ENCODE measurements around the gene PHF12.
"Not testable (repeated sequence)": the region's sequence is repeated elsewhere in the genome, so short reads cannot be mapped to it uniquely, and the experiment has no call there.

PHF12 gene

DNA sequence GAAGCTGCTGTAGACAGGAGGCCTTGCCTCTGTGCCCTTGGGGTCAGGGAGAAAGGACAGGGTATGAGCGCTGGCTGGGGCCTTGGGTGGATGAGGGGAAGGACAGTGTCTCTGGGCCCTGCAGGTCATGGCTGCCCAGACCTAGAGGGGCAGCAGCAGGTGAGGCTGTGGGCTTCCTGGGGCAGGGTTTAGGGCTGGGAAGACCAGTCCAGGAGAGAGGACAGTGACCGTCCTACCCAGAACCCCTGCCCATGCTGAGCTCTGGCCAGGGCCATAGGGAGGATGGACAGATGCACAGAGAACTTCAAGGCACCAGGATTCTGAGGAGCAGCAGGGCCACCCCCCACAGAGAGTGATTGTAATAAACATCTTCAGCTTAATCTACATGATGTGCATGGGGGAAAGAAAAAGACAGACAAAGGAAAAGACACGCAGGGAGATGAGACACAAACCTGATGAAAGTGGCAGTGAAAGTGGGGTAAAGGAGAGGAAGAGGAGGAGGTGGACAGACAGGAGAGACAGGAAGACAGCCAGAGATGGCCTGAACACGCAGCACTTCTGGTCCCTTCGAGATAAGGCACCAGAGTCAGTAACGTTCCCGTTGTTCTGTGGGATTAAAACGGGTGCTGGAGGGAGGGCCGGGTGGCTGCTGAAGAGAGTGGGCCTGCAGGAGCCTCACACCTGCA lies 71.3 kb downstream of the PHF12 start:
- no peak for DNase-seq

GRCh38 chr17:28878981-28879380 lies 72.3 kb downstream of the PHF12 start:
- peak; percentile 27 for DNase-seq

DNA sequence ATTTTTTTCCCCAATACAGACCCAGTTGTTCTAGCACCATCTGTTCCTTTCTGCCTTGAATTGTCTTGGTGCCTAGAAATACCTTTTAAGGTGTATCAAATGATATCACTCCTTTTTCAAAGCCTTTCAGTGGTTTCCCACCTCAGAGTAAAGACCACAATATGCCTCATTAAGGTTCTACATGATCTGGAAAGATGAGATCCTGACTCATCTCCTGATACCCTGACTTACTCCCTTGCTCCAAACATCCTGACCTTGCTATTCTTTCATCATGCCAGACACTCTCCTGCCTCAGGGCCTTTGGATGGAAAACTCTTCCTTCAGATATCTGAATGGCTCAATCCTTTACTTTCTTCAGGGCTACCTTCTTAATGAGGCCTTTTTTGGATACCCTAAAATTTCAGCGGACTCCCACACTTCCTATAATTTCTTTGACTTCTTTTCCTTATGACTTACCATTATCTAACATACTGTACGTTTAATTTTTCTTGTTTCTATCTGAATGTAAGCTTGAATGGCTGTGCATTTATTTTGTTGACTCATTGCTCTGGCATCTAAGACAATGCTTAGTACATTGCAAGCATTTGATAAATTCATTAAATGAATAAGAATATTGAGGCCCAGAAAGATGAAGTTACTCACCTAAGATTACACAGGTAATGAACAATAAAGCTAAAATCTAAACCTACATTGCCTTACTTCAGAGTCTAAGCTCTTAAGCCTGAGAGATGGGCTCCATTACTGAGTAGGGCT lies 73.0 kb downstream of the PHF12 start:
- no peak for DNase-seq

GRCh38 chr17:28877150-28877711 lies 74.1 kb downstream of the PHF12 start:
- not testable (repeated sequence) for DNase-seq

GRCh38 chr17:28875848-28876550 lies 75.3 kb downstream of the PHF12 start:
- DNase-seq = no peak

- no peak for DNase-seq
Observed at GRCh38 chr17:28874750-28875149, 76.6 kb downstream of the PHF12 start.

GRCh38 chr17:28873839-28874238 lies 77.5 kb downstream of the PHF12 start:
- DNase-seq = no peak

- no peak for DNase-seq
Observed at GRCh38 chr17:28871056-28871579, 80.2 kb downstream of the PHF12 start.

DNA sequence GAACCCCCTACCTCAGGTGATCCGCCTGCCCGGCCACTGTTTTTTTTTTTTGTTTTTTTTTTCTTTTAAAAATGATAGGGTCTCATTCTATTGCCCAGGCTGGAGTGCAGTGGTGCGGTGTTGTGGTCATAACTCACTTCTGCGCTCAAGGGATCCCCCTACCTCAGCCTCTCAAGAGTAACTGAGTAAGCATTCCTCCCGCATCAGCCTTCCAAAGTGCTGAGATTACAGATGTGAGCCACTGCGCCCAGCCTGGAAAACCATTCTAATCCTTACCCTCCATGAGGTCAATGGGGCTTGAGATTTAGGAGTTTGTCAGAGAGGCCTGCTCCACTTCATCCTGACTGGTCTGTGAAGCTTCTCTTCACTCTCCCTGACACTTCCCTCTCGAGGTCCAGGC lies 84.0 kb downstream of the PHF12 start:
- peak; percentile 83 for DNase-seq

- DNase-seq = no peak
Observed at GRCh38 chr17:28865946-28866752, 85.2 kb downstream of the PHF12 start.

- no peak for DNase-seq
Observed at GRCh38 chr17:28864991-28865849, 86.1 kb downstream of the PHF12 start.

DNA sequence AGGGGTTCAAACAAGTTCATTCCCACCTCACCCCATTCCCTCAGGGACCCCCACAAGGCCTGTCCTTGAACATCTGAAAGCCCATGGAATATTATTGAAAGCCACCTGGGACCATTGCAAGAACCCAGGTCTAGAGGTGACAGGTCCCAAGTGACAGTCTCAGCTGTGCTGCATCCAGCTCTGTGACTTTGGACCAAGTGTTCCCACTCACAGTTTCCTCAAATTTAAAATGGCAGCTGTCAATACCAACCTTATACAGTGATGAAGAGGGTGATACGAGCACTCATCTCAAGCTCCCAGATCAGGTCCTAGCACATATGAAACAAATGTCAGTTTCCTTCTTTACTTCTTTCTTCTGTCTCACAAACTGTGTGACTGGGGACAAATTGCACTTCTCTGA lies 87.4 kb downstream of the PHF12 start:
- DNase-seq = no peak

DNA sequence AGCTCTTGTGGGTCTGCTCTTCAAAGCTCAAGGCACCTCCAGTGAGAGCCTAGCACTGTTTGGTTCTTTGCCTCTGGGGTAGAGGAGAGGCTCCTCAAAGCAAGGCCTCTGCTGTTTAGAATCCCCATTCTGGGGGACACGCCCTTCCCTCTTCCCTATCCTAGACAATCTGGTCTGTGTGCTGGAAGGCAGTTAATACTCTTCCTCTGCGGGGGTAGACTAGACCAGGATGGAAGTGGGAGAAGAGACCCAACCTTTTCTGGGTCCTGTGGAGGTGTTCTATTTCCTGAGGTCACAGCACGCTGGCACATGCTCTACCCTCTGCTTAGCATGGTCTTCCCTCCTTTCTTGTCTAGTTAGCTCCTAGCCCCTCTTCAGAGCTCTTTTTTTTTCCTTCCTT lies 88.8 kb downstream of the PHF12 start:
- DNase-seq = no peak

GRCh38 chr17:28861393-28862203 lies 89.7 kb downstream of the PHF12 start:
- no peak for DNase-seq

DNA sequence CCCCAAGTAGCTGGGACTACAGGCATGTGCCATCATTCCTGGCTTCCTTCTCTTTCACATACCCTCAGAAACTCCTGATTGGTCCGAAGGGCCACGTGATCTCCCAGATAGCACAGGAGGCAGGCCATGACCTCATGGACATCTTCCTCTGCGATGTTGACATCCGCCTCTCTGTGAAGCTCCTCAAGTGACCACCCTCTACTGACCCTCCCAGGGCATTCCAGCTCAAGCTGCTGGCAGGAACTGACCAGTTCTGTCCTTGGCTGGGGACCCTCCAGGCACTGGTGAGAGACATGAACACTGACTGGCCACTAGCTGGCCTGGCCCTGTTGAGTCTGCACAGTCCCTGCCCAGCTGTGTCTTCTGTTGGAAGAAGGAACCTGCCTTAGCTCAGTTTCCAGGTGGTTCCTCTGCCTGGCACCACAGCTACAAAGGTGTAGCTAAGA lies 90.9 kb downstream of the PHF12 start:
- no peak for DNase-seq

DNA sequence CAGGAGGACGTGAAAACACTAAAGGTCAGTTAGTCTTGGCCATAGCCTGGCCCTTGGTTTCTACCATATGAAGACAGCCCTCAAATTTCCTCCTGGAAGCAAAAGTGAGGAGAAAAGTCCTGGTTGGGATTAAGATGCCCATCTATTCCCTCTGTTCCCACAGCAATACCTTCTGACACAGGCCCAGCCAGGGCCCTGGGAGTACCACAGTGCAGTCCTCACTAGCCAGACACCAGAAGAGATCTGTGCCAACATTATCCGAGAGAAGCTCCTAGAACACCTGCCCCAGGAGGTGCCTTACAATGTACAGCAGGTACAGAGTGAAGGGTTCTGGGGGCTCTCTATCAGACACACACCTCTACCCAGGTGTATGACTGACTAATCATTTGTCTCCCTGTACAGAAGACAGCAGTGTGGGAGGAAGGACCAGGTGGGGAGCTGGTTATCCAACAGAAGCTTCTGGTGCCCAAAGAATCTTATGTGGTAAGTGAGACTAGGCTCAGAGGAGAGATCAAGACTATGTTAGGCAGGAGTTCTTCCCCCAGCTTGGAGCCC lies 92.4 kb downstream of the PHF12 start:
- DNase-seq = no peak

- DNase-seq = no peak
Observed at GRCh38 chr17:28857905-28858800, 93.2 kb downstream of the PHF12 start.

DNA sequence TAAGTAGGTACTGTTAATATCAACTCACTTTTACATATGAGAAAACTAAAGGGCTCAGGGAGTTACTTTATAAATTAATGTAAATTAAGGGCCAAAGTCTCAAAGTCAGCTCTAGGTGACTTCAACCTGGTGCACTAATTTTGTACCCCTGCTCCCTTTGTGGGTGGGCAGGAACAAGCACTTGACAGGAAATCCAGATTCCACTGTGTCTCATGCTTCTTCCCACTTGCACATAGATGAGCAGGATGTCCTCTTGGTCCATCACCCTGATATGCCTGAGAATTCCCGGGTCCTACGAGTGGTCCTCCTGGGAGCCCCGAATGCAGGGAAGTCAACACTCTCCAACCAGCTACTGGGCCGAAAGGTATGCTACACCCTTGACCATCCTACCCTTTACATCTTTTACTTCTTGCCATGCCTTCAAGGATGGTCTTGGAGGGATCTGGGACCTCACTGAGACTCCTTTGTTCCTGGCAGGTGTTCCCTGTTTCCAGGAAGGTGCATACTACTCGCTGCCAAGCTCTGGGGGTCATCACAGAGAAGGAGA lies 95.2 kb downstream of the PHF12 start:
- no peak for DNase-seq

- DNase-seq = no peak
Observed at GRCh38 chr17:28855336-28855679, 96.0 kb downstream of the PHF12 start.
